ENCODE measurements around the gene SLC39A10. TPM values are rescaled to one million over a fixed set of nuclear protein-coding genes. Genes with fewer than 3 reads are reported as not detected.

SLC39A10 gene
- total and polyA plus RNA-seq, 10 of the 15 experiments (the other 5 are each of a cell fraction or from before 2014, with no cell fraction given), result 2.0 to 23.6 (median 7.9) TPM

DNA sequence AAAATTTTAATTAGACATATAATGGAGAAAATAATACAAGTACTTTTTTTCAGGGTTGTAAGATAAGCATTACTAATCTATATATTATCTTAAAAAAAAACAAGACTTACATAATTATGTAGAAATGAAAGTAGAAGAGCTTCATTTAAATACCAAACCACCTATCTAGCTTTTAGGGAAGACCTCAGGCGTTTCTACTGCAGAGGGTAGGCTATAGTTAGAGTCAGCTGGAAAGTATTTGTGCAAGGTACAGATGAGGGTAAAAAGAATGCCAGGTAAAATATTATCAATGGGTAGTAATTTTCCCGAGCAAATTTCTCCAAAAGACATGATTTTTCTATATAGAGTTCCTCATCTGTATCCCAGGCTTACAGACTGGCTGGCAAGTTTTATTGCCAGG lies 30.5 kb upstream of the SLC39A10 start:
- Histone ChIP-seq H4K20me1 (ENCODE audit: control insufficient read depth, insufficient read depth) (no peaks in the 10 kb centered on the region), H3K27me3 (replicated peaks in 1 of 2; ENCODE audit: control insufficient read depth in 2 of 2, insufficient read depth in 2 of 2, low read length in 1 of 2) (no peaks in the 10 kb centered on the region), H3K9ac (ENCODE audit: control insufficient read depth, insufficient read depth, low read length) (no peak overlapping the region), H3K27ac (ENCODE audit: control insufficient read depth, insufficient read depth) (no peak overlapping the region), H2AFZ (ENCODE audit: control insufficient read depth, low read depth, low read length) (no peak overlapping the region), H3K4me3 (no peak overlapping the region), H3K9me3 (replicated peaks; ENCODE audit: control insufficient read depth, insufficient read depth, low read length) (no peaks in the 10 kb centered on the region), H3K4me2 (ENCODE audit: control insufficient read depth, insufficient read depth) (no peak overlapping the region), H3K79me2 (ENCODE audit: control insufficient read depth, insufficient read depth, low read length) (no peaks in the 10 kb centered on the region), H3K36me3 (ENCODE audit: control insufficient read depth in 2 of 2, insufficient read depth in 2 of 2, low read length in 1 of 2) (no peaks in the 10 kb centered on the region), H3K4me1 (ENCODE audit: control insufficient read depth, insufficient read depth, low read length) (no peaks in the 10 kb centered on the region)
- CTCF ChIA-PET, result interaction anchor here (0.7 to 2.0 kb wide), 4 partner anchors 33 to 128 kb away, joined by 3 to 12 read pairs (median 4); no protein-coding TSS in a partner anchor
- in situ Hi-C loops (cut with MboI) (no loop called here), intact Hi-C loops (cut with micrococcal nuclease; ENCODE audit: unreplicated experiment) (no loop called here)
- SMC1A ChIA-PET (ENCODE audit: uncharacterized antibody, unreplicated experiment), result interaction anchor here (0.9 to 2.4 kb wide), 11 partner anchors 9 to 217 kb away, joined by 3 to 11 read pairs (median 4); partner anchors contain the start of gene SLC39A10
- 39% methylated on average over 2 of the region's 2 CpGs for WGBS (ENCODE audit: insufficient coverage, insufficient replicate concordance, low lambda C conversion rate, missing lambda C conversion rate)
- RAD21 ChIA-PET (ENCODE audit: unreplicated experiment), result interaction anchor here (0.9 to 1.6 kb wide), 3 partner anchors 24 to 50 kb away, joined by 3 to 7 read pairs (median 4); no protein-coding TSS in a partner anchor
- no peak for DNase-seq (ENCODE audit: low read depth, low spot score)
- ATAC-seq, result no peak
- POLR2A ChIA-PET, result interaction anchor here (1.3 kb wide), 1 partner anchor 24 kb away, joined by 5 read pairs; no protein-coding TSS in a partner anchor
- BruUV-seq (replicated peaks), result no TSS peak
- TF ChIP-seq ZNF622 (IDR thresholded peaks at IDR 0.05) (no peak), CHD1 (IDR thresholded peaks at IDR 0.05; ENCODE audit: low read depth, low read length) (no peak), JUND (IDR thresholded peaks at IDR 0.05; ENCODE audit: low read depth, low read length) (no peak), NR2C2 (IDR thresholded peaks at IDR 0.05; ENCODE audit: borderline replicate concordance, control insufficient read depth, insufficient read length, low read depth) (no peak), ZNF217 (IDR thresholded peaks at IDR 0.05) (no peak), RUNX3 (IDR thresholded peaks at IDR 0.05; ENCODE audit: low read length) (no peak)
- TF ChIP-seq, protein P1, sequence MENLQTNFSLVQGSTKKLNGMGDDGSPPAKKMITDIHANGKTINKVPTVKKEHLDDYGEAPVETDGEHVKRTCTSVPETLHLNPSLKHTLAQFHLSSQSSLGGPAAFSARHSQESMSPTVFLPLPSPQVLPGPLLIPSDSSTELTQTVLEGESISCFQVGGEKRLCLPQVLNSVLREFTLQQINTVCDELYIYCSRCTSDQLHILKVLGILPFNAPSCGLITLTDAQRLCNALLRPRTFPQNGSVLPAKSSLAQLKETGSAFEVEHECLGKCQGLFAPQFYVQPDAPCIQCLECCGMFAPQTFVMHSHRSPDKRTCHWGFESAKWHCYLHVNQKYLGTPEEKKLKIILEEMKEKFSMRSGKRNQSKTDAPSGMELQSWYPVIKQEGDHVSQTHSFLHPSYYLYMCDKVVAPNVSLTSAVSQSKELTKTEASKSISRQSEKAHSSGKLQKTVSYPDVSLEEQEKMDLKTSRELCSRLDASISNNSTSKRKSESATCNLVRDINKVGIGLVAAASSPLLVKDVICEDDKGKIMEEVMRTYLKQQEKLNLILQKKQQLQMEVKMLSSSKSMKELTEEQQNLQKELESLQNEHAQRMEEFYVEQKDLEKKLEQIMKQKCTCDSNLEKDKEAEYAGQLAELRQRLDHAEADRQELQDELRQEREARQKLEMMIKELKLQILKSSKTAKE (IDR thresholded peaks at IDR 0.05; ENCODE audit: low read depth, poor library complexity, severe bottlenecking), result no peak
- TF ChIP-seq, protein P2, sequence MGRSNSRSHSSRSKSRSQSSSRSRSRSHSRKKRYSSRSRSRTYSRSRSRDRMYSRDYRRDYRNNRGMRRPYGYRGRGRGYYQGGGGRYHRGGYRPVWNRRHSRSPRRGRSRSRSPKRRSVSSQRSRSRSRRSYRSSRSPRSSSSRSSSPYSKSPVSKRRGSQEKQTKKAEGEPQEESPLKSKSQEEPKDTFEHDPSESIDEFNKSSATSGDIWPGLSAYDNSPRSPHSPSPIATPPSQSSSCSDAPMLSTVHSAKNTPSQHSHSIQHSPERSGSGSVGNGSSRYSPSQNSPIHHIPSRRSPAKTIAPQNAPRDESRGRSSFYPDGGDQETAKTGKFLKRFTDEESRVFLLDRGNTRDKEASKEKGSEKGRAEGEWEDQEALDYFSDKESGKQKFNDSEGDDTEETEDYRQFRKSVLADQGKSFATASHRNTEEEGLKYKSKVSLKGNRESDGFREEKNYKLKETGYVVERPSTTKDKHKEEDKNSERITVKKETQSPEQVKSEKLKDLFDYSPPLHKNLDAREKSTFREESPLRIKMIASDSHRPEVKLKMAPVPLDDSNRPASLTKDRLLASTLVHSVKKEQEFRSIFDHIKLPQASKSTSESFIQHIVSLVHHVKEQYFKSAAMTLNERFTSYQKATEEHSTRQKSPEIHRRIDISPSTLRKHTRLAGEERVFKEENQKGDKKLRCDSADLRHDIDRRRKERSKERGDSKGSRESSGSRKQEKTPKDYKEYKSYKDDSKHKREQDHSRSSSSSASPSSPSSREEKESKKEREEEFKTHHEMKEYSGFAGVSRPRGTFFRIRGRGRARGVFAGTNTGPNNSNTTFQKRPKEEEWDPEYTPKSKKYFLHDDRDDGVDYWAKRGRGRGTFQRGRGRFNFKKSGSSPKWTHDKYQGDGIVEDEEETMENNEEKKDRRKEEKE (IDR thresholded peaks at IDR 0.05), result no peak
- TF ChIP-seq, protein P3, sequence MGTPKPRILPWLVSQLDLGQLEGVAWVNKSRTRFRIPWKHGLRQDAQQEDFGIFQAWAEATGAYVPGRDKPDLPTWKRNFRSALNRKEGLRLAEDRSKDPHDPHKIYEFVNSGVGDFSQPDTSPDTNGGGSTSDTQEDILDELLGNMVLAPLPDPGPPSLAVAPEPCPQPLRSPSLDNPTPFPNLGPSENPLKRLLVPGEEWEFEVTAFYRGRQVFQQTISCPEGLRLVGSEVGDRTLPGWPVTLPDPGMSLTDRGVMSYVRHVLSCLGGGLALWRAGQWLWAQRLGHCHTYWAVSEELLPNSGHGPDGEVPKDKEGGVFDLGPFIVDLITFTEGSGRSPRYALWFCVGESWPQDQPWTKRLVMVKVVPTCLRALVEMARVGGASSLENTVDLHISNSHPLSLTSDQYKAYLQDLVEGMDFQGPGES (IDR thresholded peaks at IDR 0.05), result no peak
- TF ChIP-seq, protein P4, sequence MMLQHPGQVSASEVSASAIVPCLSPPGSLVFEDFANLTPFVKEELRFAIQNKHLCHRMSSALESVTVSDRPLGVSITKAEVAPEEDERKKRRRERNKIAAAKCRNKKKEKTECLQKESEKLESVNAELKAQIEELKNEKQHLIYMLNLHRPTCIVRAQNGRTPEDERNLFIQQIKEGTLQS (IDR thresholded peaks at IDR 0.05; ENCODE audit: borderline replicate concordance, extremely low read depth, low read depth, low read length), result no peak
- TF ChIP-seq, protein P5, sequence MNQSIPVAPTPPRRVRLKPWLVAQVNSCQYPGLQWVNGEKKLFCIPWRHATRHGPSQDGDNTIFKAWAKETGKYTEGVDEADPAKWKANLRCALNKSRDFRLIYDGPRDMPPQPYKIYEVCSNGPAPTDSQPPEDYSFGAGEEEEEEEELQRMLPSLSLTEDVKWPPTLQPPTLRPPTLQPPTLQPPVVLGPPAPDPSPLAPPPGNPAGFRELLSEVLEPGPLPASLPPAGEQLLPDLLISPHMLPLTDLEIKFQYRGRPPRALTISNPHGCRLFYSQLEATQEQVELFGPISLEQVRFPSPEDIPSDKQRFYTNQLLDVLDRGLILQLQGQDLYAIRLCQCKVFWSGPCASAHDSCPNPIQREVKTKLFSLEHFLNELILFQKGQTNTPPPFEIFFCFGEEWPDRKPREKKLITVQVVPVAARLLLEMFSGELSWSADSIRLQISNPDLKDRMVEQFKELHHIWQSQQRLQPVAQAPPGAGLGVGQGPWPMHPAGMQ (IDR thresholded peaks at IDR 0.05; ENCODE audit: borderline replicate concordance), result no peak
- no peak for FAIRE-seq

All from GM12878 (cell line).